Hepatocyte (in vitro differentiated cells): ENCODE results near the gene CALCB. TPM values are rescaled to one million over a fixed set of nuclear protein-coding genes. Genes with fewer than 3 reads are reported as not detected.
A peak's percentile ranks its signal among the peaks of the same experiment; 100 is the strongest.

ENCODE experiments used
- DNase-seq: peaks from one replicate; pipeline ENCODE4 v3.0.0-alpha.2; 2016; ENCODE audit warnings: low spot score
- H2AFZ ChIP-seq: fragments of 200-600 bp; sonication (generic); 2 replicates; pipeline ENCODE4 v1.6.0; 2016; ENCODE audit warnings: antibody characterized with exemption, mild to moderate bottlenecking
- H3K27ac ChIP-seq: fragments of 200-600 bp; sonication (generic); 2 replicates; pipeline ENCODE4 v1.5.1; 2016; ENCODE audit warnings: mild to moderate bottlenecking
- H3K27me3 ChIP-seq: fragments of 200-600 bp; sonication (generic); 2 replicates; pipeline ENCODE4 v1.6.1; 2016
- H3K36me3 ChIP-seq: fragments of 200-600 bp; sonication (generic); replicated peaks from 2 replicates; pipeline ENCODE4 v1.5.1; 2016; ENCODE audit warnings: low read depth; ENCODE audit not compliant: insufficient read depth
- H3K4me1 ChIP-seq: fragments of 200-600 bp; sonication (generic); 2 replicates; pipeline ENCODE4 v1.5.1; 2016; ENCODE audit warnings: mild to moderate bottlenecking, moderate library complexity; ENCODE audit not compliant: insufficient read depth
- H3K4me2 ChIP-seq: fragments of 200-600 bp; sonication (generic); 2 replicates; pipeline ENCODE4 v1.6.0; 2016
- H3K4me3 ChIP-seq: fragments of 200-600 bp; sonication (generic); 2 replicates; pipeline ENCODE4 v1.5.1; 2016; ENCODE audit warnings: mild to moderate bottlenecking
- H3K79me2 ChIP-seq: fragments of 200-600 bp; sonication (generic); 2 replicates; pipeline ENCODE4 v1.6.0; 2017; ENCODE audit warnings: mild to moderate bottlenecking
- H3K9me2 ChIP-seq: fragments of 200-600 bp; sonication (generic); replicated peaks from 2 replicates; pipeline ENCODE4 v1.6.0; 2017; ENCODE audit warnings: mild to moderate bottlenecking; ENCODE audit not compliant: insufficient read depth
- H3K9me3 ChIP-seq: fragments of 200-600 bp; sonication (generic); 2 replicates; pipeline ENCODE4 v1.5.1; 2016; ENCODE audit warnings: low read depth, mild to moderate bottlenecking
- H4K20me1 ChIP-seq: fragments of 200-600 bp; sonication (generic); 2 replicates; pipeline ENCODE4 v1.6.0; 2016; ENCODE audit warnings: mild to moderate bottlenecking; ENCODE audit not compliant: insufficient read depth, poor library complexity, severe bottlenecking
- EZH2 ChIP-seq: fragments of 200-600 bp; sonication (generic); IDR thresholded peaks from 2 replicates; pipeline ENCODE4 v1.6.1; 2016; ENCODE audit warnings: antibody characterized with exemption, mild to moderate bottlenecking, borderline replicate concordance
- EZH2phosphoT487 ChIP-seq: fragments of 200-600 bp; sonication (generic); IDR thresholded peaks from one replicate; pipeline ENCODE4 v1.6.1; 2018; ENCODE audit warnings: antibody characterized with exemption, mild to moderate bottlenecking, low read depth, moderate library complexity; ENCODE audit not compliant: unreplicated experiment, severe bottlenecking
- WGBS: methylation state at CpG from one replicate; pipeline ENCODE4 v1.1.6; 2016; ENCODE audit warnings: low lambda C conversion rate; ENCODE audit errors: missing lambda C conversion rate; 5-methylcytosine and 5-hydroxymethylcytosine counted together
- polyA plus RNA-seq: library from polyadenylated mRNA; unstranded; fragments of >200 nt; fragmentation: Nextera tagmentation; extraction: Ambion mirVana; gene quantifications from 2 replicates; pipeline ENCODE4 v1.2.1, GENCODE V29; 2016
- total RNA-seq: library from RNA; depleted of rRNA; stranded (reverse); fragments of >200 nt; gene quantifications from 2 replicates; pipeline ENCODE4 v1.2.3, GENCODE V29; 2014
- TF ChIP-seq, protein P1 (sequence below): fragments of 200-600 bp; sonication (generic); IDR thresholded peaks from 2 replicates; pipeline ENCODE4 v1.5.1; 2016; ENCODE audit warnings: antibody characterized with exemption, mild to moderate bottlenecking; ENCODE audit not compliant: poor library complexity

Gene CALCB
- total and polyA plus RNA-seq, 2 experiments from 2014 or later = 0.13 to 0.50 TPM

GRCh38 chr11:15114501-15115475 is 41.4 kb downstream of the CALCB start, which contains the start of gene INSC:
Gene INSC (plus strand): TSS chr11:15114923. CDS start chr11:15149175, 34,252 bp downstream.
- Histone ChIP-seq H3K9me2 (no peaks in the 10 kb centered on the region), H3K36me3 (no peaks in the 10 kb centered on the region), H3K4me1 (peaks cover 5% of the 10 kb centered on the region), H3K79me2 (no peaks in the 10 kb centered on the region), H2AFZ (peak within 1 kb of the TSS; percentile 56), H3K4me3 (peak within 1 kb of the TSS; percentile 20), H3K27ac (no peak within 1 kb of the TSS), H4K20me1 (no peaks in the 10 kb centered on the region), H3K4me2 (peak within 1 kb of the TSS; percentile 98), H3K27me3 (peaks cover 29% of the 10 kb centered on the region), H3K9me3 (no peaks in the 10 kb centered on the region)
- 8% methylated on average over 44 of the region's 50 CpGs for WGBS
- TF ChIP-seq, protein P1, sequence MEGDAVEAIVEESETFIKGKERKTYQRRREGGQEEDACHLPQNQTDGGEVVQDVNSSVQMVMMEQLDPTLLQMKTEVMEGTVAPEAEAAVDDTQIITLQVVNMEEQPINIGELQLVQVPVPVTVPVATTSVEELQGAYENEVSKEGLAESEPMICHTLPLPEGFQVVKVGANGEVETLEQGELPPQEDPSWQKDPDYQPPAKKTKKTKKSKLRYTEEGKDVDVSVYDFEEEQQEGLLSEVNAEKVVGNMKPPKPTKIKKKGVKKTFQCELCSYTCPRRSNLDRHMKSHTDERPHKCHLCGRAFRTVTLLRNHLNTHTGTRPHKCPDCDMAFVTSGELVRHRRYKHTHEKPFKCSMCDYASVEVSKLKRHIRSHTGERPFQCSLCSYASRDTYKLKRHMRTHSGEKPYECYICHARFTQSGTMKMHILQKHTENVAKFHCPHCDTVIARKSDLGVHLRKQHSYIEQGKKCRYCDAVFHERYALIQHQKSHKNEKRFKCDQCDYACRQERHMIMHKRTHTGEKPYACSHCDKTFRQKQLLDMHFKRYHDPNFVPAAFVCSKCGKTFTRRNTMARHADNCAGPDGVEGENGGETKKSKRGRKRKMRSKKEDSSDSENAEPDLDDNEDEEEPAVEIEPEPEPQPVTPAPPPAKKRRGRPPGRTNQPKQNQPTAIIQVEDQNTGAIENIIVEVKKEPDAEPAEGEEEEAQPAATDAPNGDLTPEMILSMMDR = no peak
- TF ChIP-seq EZH2phosphoT487 = no peak
- TF ChIP-seq EZH2 = no peak
- peak; percentile 65 for DNase-seq

DNA sequence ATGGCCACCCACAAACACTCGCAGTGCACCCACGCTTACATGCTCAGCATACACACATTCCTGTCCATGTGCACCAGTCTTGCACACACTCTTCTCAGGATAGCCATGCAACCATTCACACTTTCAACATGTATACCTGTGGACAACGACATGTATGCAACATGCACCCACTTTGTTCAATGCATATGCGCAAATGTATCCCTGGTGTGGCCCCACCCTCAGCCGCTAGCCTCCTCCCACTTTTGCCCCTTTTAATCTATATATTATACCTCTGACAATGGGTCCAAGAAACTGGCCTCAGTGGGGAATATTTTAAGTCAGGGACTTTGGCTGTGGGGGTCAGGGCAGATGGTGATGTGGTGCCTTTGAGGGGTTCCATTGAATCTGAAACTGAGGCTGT is 42.3 kb downstream of the CALCB start:
- Histone ChIP-seq H3K4me1 (peaks cover 5% of the 10 kb centered on the region), H3K4me2 (no peak overlapping the region), H2AFZ (no peak overlapping the region), H3K79me2 (no peaks in the 10 kb centered on the region), H3K4me3 (no peak overlapping the region), H3K36me3 (no peaks in the 10 kb centered on the region), H4K20me1 (no peaks in the 10 kb centered on the region), H3K9me2 (no peaks in the 10 kb centered on the region), H3K27me3 (peaks cover 29% of the 10 kb centered on the region), H3K27ac (no peak overlapping the region), H3K9me3 (no peaks in the 10 kb centered on the region)
- 89% methylated on average over 5 of the region's 5 CpGs for whole genome bisulfite sequencing
- DNase-seq = no peak
- TF ChIP-seq EZH2phosphoT487 = no peak
- TF ChIP-seq, protein P1 = no peak
- TF ChIP-seq EZH2 = no peak

GRCh38 chr11:15117751-15118150 is 44.4 kb downstream of the CALCB start:
- Histone ChIP-seq H3K27ac (no peak overlapping the region), H3K79me2 (no peaks in the 10 kb centered on the region), H3K4me1 (peaks cover 5% of the 10 kb centered on the region), H3K9me3 (no peaks in the 10 kb centered on the region), H2AFZ (no peak overlapping the region), H3K4me3 (no peak overlapping the region), H3K4me2 (no peak overlapping the region), H4K20me1 (no peaks in the 10 kb centered on the region), H3K27me3 (peaks cover 32% of the 10 kb centered on the region), H3K9me2 (no peaks in the 10 kb centered on the region), H3K36me3 (no peaks in the 10 kb centered on the region)
- no peak for TF ChIP-seq EZH2
- TF ChIP-seq EZH2phosphoT487 = no peak
- TF ChIP-seq, protein P1 = no peak
- 83% methylated on average over 4 of the region's 4 CpGs for WGBS
- DNase-seq = no peak
